Measurements from ENCODE around the gene GPR18. TPM values are rescaled to one million over a fixed set of nuclear protein-coding genes. Genes with fewer than 3 reads are reported as not detected.

Gene GPR18
- total and polyA plus RNA-seq, 11 donors, result 0.04 to 1.1 (median 0.34) TPM; not detected in 8

- WGBS, 4 donors, result 87 to 92% (median 88%) methylated on average over 2 of the region's 2 CpGs
- Histone ChIP-seq H3K27me3 (no peaks in the 10 kb centered on the region), H3K27ac (peak overlapping the region in 5 of 12 donors; percentile 11 to 76 (median 38)), H3K4me1 (peaks cover 0 to 48% (median 4%) of the 10 kb centered on the region in 12 donors), H3K4me3 (peak overlapping the region in 1 of 12 donors; percentile 49), H3K36me3 (peaks cover 0 to 28% (median 10%) of the 10 kb centered on the region in 9 donors), H3K9me3 (no peaks in the 10 kb centered on the region)
- intact Hi-C loops (cut with DNase I), result no loop called here
- DNase-seq (no peak), ATAC-seq (no peak)
- TF ChIP-seq CTCF (IDR thresholded peaks at IDR 0.05) (no peak), POLR2A (IDR thresholded peaks at IDR 0.05) (no peak)
Observed at GRCh38 chr13:99257291-99257690, 888 bp downstream of the GPR18 start.

GRCh38 chr13:99256709-99257108 is 1.5 kb downstream of the GPR18 start:
- peaks cover 0 to 31% (median 10%) of the 10 kb centered on the region in 9 donors for H3K36me3 ChIP-seq
- TF ChIP-seq CTCF (IDR thresholded peaks at IDR 0.05) (no peak), POLR2A (IDR thresholded peaks at IDR 0.05) (no peak)
- H3K27ac ChIP-seq, result peak overlapping the region in 6 of 12 donors; percentile 11 to 76 (median 32)
- peak overlapping the region in 1 of 12 donors; percentile 49 for H3K4me3 ChIP-seq
- ATAC-seq (peak in 3 of 4 donors; percentile 64 to 75 (median 66)), DNase-seq (no peak)
- intact Hi-C loops (cut with DNase I), result no loop called here
- H3K9me3 ChIP-seq, result no peaks in the 10 kb centered on the region
- no peaks in the 10 kb centered on the region for H3K27me3 ChIP-seq
- 67 to 70% (median 68%) methylated on average over 3 of the region's 3 CpGs for WGBS, 4 donors
- peaks cover 0 to 54% (median 4%) of the 10 kb centered on the region in 12 donors for H3K4me1 ChIP-seq

GRCh38 chr13:99256283-99256682 is 1.9 kb downstream of the GPR18 start:
- WGBS, 4 donors, result 82 to 90% (median 84%) methylated on average over 2 of the region's 2 CpGs
- intact Hi-C loops (cut with DNase I), result no loop called here

GRCh38 chr13:99255271-99255670 is 2.9 kb downstream of the GPR18 start:
- no peak overlapping the region for H3K27ac ChIP-seq
- H3K4me1 ChIP-seq, result peaks cover 0 to 59% (median 4%) of the 10 kb centered on the region in 12 donors
- no peak for ATAC-seq
- no peak overlapping the region for H3K4me3 ChIP-seq
- H3K36me3 ChIP-seq, result peaks cover 0 to 27% (median 18%) of the 10 kb centered on the region in 9 donors
- no peaks in the 10 kb centered on the region for H3K9me3 ChIP-seq
- DNase-seq, result no peak
- 84 to 90% (median 86%) methylated on average over 10 of the region's 10 CpGs for WGBS, 4 donors
- no peak for TF ChIP-seq POLR2A (IDR thresholded peaks at IDR 0.05)
- TF ChIP-seq CTCF (IDR thresholded peaks at IDR 0.05), result no peak
- H3K27me3 ChIP-seq, result no peaks in the 10 kb centered on the region
- intact Hi-C loops (cut with DNase I), result no loop called here

More at GRCh38 chr13:99256283-99256682, 1.9 kb downstream of the GPR18 start:
- DNase-seq (no peak), ATAC-seq (no peak)
- no peak for TF ChIP-seq POLR2A (IDR thresholded peaks at IDR 0.05)
- TF ChIP-seq CTCF (IDR thresholded peaks at IDR 0.05), result no peak
- no peaks in the 10 kb centered on the region for H3K9me3 ChIP-seq
- H3K4me1 ChIP-seq, result peaks cover 0 to 58% (median 4%) of the 10 kb centered on the region in 12 donors
- H3K36me3 ChIP-seq, result peaks cover 0 to 27% (median 13%) of the 10 kb centered on the region in 9 donors
- peak overlapping the region in 1 of 12 donors; percentile 49 for H3K4me3 ChIP-seq
- no peaks in the 10 kb centered on the region for H3K27me3 ChIP-seq
- H3K27ac ChIP-seq, result peak overlapping the region in 5 of 12 donors; percentile 6 to 26 (median 11)
